Dermis microvascular lymphatic vessel endothelial cell (primary cell): ENCODE results near the gene ANXA2. TPM values are rescaled to one million over a fixed set of nuclear protein-coding genes. Genes with fewer than 3 reads are reported as not detected.

Experiments used
- DNase-seq, 2 donors: peaks; one replicate each; pipeline versions ENCODE4 v3.0.0 to v3.0.0-alpha.2; 2010; ENCODE audit warnings: low read depth in 2 of 2
- total RNA-seq: library from RNA; depleted of rRNA; stranded (reverse); fragments of >200 nt; gene quantifications from 2 replicates; pipeline ENCODE4 v1.2.1, GENCODE V29; 2014

Gene ANXA2
- total RNA-seq, 1 donor from 2014 or later = 5,034 TPM

DNA sequence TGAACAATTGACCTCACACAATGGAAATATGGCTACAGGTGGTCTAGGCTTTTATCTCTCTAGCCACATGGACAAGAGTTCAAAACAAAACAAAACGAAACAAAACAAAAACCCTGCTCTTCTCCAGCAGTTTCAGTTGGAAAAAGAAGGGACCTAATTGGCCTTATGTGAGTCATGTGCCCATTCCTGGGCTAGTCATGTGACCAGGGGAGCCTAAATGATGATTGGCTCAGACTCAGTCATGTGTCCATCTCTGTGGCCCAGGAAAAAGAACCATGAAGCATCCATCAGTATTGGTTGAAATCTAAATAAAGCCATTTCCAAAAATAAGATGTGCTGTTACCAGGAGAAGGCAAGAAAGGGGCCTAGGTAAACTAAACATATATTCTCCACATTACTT is 96.8 kb downstream of the ANXA2 start:
- no peak for DNase-seq

DNA sequence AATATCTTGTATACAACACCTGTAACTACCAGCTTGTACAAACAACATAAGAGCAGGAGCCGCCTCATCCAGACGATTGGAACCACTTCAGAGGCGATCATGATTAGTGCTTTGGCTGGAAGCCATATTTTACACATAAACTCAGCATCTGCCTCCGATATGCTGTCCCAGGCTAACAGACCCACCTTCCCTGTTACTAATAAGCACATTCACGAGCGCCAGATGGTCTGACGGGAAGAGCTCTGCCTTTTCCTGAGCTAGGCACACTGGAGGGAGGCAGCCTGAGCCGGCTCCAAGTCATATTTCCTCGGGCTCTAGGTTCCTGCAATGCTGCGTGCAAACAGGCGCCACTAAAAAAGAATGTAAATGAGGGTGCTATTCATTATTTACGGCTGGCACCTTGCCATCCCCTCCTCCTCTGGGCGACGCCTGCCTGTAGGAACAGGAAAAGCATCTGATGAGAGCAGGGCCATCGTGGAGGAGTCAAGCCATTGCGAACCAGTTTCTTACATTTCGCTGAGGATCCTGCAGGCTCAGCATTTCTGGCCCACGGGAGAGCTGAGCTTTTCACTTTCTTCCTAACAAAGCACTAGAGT is 98.2 kb downstream of the ANXA2 start:
- DNase-seq = peak in 1 of 2 donors; percentile 2

Other genes starting within 250 kb of the ANXA2 start
- gene ICE2, start 81.2 kb upstream of the ANXA2 start, total RNA-seq = 26.7 and 30.0 TPM in 2 replicates